Gastrocnemius medialis (tissue), 4 donors: ENCODE measurements around the gene MAN1C1.

Experiments
- POLR2A ChIP-seq, 2 donors: fragments of 450-650 bp; IDR thresholded peaks; one replicate each; pipeline ENCODE4 v1.6.1; 2017; ENCODE audit warnings: antibody characterized with exemption in 2 of 2, mild to moderate bottlenecking in 2 of 2, moderate library complexity in 2 of 2
- TF ChIP-seq, protein P1 (sequence below), 5 experiments: fragments of 450-650 bp in 3 of 5; fragments of 200-600 bp in 2 of 5; sonication (generic) in 2 of 5; IDR thresholded peaks in 4 of 5; conservative IDR thresholded peaks in 1 of 5; 1 replicate in 4 of 5; 2 replicates in 1 of 5; pipeline ENCODE4 v1.5.1; 2016 to 2019; ENCODE audit warnings: antibody characterized with exemption in 5 of 5, mild to moderate bottlenecking in 3 of 5, moderate library complexity in 3 of 5

DNA sequence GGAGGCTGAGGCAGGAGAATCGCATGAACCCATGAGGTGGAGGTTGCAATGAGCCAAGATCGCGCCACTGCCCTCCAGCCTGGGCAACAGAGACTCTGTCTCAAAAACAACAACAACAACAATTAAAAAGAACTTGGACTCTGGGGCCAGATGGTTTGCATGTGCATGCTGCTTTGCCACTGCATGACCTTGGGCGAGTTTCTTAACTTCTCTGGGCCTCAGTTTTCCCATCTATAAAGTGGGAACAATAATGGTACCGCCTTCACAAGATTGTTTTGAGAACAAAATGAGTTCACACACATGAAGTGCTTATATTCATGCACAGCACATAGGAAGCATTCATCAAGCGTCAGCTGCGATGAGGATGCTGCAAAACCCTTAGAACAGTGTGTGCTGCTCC lies 74.6 kb downstream of the MAN1C1 start:
- TF ChIP-seq POLR2A (IDR thresholded peaks at IDR 0.05) = no peak
- TF ChIP-seq, protein P1, sequence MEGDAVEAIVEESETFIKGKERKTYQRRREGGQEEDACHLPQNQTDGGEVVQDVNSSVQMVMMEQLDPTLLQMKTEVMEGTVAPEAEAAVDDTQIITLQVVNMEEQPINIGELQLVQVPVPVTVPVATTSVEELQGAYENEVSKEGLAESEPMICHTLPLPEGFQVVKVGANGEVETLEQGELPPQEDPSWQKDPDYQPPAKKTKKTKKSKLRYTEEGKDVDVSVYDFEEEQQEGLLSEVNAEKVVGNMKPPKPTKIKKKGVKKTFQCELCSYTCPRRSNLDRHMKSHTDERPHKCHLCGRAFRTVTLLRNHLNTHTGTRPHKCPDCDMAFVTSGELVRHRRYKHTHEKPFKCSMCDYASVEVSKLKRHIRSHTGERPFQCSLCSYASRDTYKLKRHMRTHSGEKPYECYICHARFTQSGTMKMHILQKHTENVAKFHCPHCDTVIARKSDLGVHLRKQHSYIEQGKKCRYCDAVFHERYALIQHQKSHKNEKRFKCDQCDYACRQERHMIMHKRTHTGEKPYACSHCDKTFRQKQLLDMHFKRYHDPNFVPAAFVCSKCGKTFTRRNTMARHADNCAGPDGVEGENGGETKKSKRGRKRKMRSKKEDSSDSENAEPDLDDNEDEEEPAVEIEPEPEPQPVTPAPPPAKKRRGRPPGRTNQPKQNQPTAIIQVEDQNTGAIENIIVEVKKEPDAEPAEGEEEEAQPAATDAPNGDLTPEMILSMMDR (IDR thresholded peaks at IDR 0.05 in 4 of 5, conservative IDR thresholded peaks at IDR 0.05 in 1 of 5) = no peak
